BJ (cell line): ENCODE data around the gene ADORA2B. TPM values are rescaled to one million over a fixed set of nuclear protein-coding genes. Genes with fewer than 3 reads are reported as not detected.
A peak's percentile ranks its signal among the peaks of the same experiment; 100 is the strongest.

Experiments
- CTCF ChIA-PET: fragments of 350-600 bp; formaldehyde crosslinking; extraction: SDS; loops from one replicate; lab custom pipeline; 2021; ENCODE audit warnings: antibody characterized with exemption, inconsistent platforms; lab: Yijun Ruan, JAX
- POLR2A ChIA-PET: fragments of 300-600 bp; sonication (Branson Sonifier 250); formaldehyde crosslinking; extraction: SDS; loops from one replicate; lab custom pipeline; 2021; ENCODE audit warnings: antibody characterized with exemption; lab: Charles Lee
- DNase-seq: peaks from one replicate; pipeline ENCODE4 v3.0.0-alpha.2; 2011; ENCODE audit warnings: low read depth
- H3K27me3 ChIP-seq: 2 replicates; pipeline ENCODE4 v1.6.0; 2011; ENCODE audit warnings: low read length; ENCODE audit not compliant: control insufficient read depth, insufficient read depth
- H3K36me3 ChIP-seq: 2 replicates; pipeline ENCODE4 v1.5.1; 2011; ENCODE audit warnings: low read length; ENCODE audit not compliant: control insufficient read depth, insufficient read depth
- H3K4me3 ChIP-seq: 2 replicates; pipeline ENCODE4 v1.5.1; 2011; ENCODE audit warnings: low read depth, mild to moderate bottlenecking, control low read depth, low read length
- CTCF ChIP-seq: IDR thresholded peaks from 2 replicates; pipeline ENCODE4 v1.5.1; 2011; ENCODE audit warnings: low read depth, mild to moderate bottlenecking, control low read depth, inconsistent platforms, low read length, moderate library complexity; ENCODE audit not compliant: insufficient read depth
- polyA plus RNA-seq: library from polyadenylated mRNA; depleted of rRNA; stranded (reverse); fragments of >200 nt; gene quantifications from 2 replicates; pipeline ENCODE4 v1.2.3, GENCODE V29; 2011

The ADORA2B gene
- polyA plus RNA-seq, 1 experiment, result 10.5 TPM

GRCh38 chr17:15999974-16000827 is 55.3 kb downstream of the ADORA2B start:
- no peak for DNase-seq
- no peak for TF ChIP-seq CTCF
- H3K36me3 ChIP-seq, result peaks cover 8% of the 10 kb centered on the region
- peak overlapping the region; percentile 70 for H3K4me3 ChIP-seq
- ChIA-PET POLR2A (no interaction called here), CTCF (interaction anchor here (0.5 to 4.6 kb wide), 6 partner anchors 9 to 171 kb away, joined by 3 to 36 read pairs (median 4); partner anchors contain the start of gene ADORA2B)
- H3K27me3 ChIP-seq, result no peaks in the 10 kb centered on the region

- CTCF ChIA-PET, result interaction anchor here (0.8 to 1.4 kb wide), 3 partner anchors 11 to 56 kb away, joined by 3 to 5 read pairs (median 4); partner anchors contain the start of gene ADORA2B
Measured at GRCh38 chr17:16001226-16001897, 56.4 kb downstream of the ADORA2B start.

GRCh38 chr17:16002708-16003260 is 57.9 kb downstream of the ADORA2B start:
- DNase-seq, result no peak
- ChIA-PET POLR2A (no interaction called here), CTCF (interaction anchor here (1.1 kb wide), 2 partner anchors 9 to 11 kb away, joined by 3 to 4 read pairs; no protein-coding TSS in a partner anchor)
- Histone ChIP-seq H3K36me3 (peaks cover 11% of the 10 kb centered on the region), H3K27me3 (no peaks in the 10 kb centered on the region), H3K4me3 (no peak overlapping the region)
- TF ChIP-seq CTCF, result no peak

More at GRCh38 chr17:16001226-16001897, 56.4 kb downstream of the ADORA2B start:
- TF ChIP-seq CTCF, result no peak
- POLR2A ChIA-PET, result no interaction called here
- no peak for DNase-seq
- H3K4me3 ChIP-seq, result no peak overlapping the region
- peaks cover 10% of the 10 kb centered on the region for H3K36me3 ChIP-seq
- H3K27me3 ChIP-seq, result no peaks in the 10 kb centered on the region

- DNase-seq, result no peak
- Histone ChIP-seq H3K4me3 (no peak overlapping the region), H3K27me3 (no peaks in the 10 kb centered on the region), H3K36me3 (peaks cover 11% of the 10 kb centered on the region)
- no peak for TF ChIP-seq CTCF
- CTCF ChIA-PET, result no interaction called here
- POLR2A ChIA-PET, result no interaction called here
Measured at GRCh38 chr17:16003841-16004240, 58.9 kb downstream of the ADORA2B start.

GRCh38 chr17:16005636-16006035 is 60.7 kb downstream of the ADORA2B start:
- no peaks in the 10 kb centered on the region for H3K27me3 ChIP-seq
- DNase-seq, result no peak
- ChIA-PET POLR2A (no interaction called here), CTCF (interaction anchor here (1.5 kb wide), 1 partner anchor 22 kb away, joined by 4 read pairs; no protein-coding TSS in a partner anchor)
- peaks cover 11% of the 10 kb centered on the region for H3K36me3 ChIP-seq
- no peak for TF ChIP-seq CTCF
- H3K4me3 ChIP-seq, result no peak overlapping the region
